Parathyroid adenoma (tissue), 2 donors: ENCODE results near the gene ZNF609.
A peak's percentile ranks its signal among the peaks of the same experiment; 100 is the strongest.

ENCODE experiments used
- H2AFZ ChIP-seq: fragments of 300-600 bp; sonication (generic); one replicate; pipeline ENCODE4 v1.7.0; 2017; ENCODE audit warnings: antibody characterized with exemption, mild to moderate bottlenecking
- H3K27ac ChIP-seq: fragments of 300-600 bp; sonication (generic); one replicate; pipeline ENCODE4 v1.7.0; 2017
- H3K27me3 ChIP-seq: fragments of 300-600 bp; sonication (generic); one replicate; pipeline ENCODE4 v1.7.0; 2017; ENCODE audit warnings: low read length; ENCODE audit not compliant: control insufficient read depth, insufficient read depth
- H3K36me3 ChIP-seq: fragments of 300-600 bp; sonication (generic); one replicate; pipeline ENCODE4 v1.7.0; 2017; ENCODE audit warnings: low read length; ENCODE audit not compliant: control insufficient read depth, insufficient read depth
- H3K4me1 ChIP-seq: fragments of 300-600 bp; sonication (generic); one replicate; pipeline ENCODE4 v1.7.0; 2017; ENCODE audit warnings: control low read depth
- H3K4me2 ChIP-seq: fragments of 300-600 bp; sonication (generic); one replicate; pipeline ENCODE4 v1.7.0; 2017; ENCODE audit warnings: low read length
- H3K4me3 ChIP-seq: fragments of 300-600 bp; sonication (generic); one replicate; pipeline ENCODE4 v1.7.0; 2017; ENCODE audit warnings: low read depth, low read length
- H3K79me2 ChIP-seq: fragments of 300-600 bp; sonication (generic); one replicate; pipeline ENCODE4 v1.7.0; 2017; ENCODE audit warnings: control low read depth
- H3K9ac ChIP-seq: fragments of 300-600 bp; sonication (generic); one replicate; pipeline ENCODE4 v1.7.0; 2017; ENCODE audit warnings: mild to moderate bottlenecking
- H3K9me3 ChIP-seq: fragments of 300-600 bp; sonication (generic); one replicate; pipeline ENCODE4 v1.7.0; 2017; ENCODE audit warnings: low read length; ENCODE audit not compliant: control insufficient read depth
- CTCF ChIP-seq: fragments of 300-600 bp; sonication (generic); IDR thresholded peaks from one replicate; pipeline ENCODE4 v1.7.0; 2017; ENCODE audit warnings: antibody characterized with exemption, mild to moderate bottlenecking
- donor health status: primary hyperparathyroidism.

ZNF609 gene

GRCh38 chr15:64455961-64456371 is 4.4 kb upstream of the ZNF609 start:
- H3K4me3 ChIP-seq: no peak overlapping the region
- H3K9me3 ChIP-seq: no peaks in the 10 kb centered on the region
- H3K27ac ChIP-seq: no peak overlapping the region

GRCh38 chr15:64456634-64457108 is 3.7 kb upstream of the ZNF609 start:
- H3K4me1 ChIP-seq: peaks cover 5% of the 10 kb centered on the region
- no peak overlapping the region for H3K4me2 ChIP-seq
- no peaks in the 10 kb centered on the region for H3K36me3 ChIP-seq
- no peak overlapping the region for H3K27ac ChIP-seq
- H2AFZ ChIP-seq: no peak overlapping the region
- no peaks in the 10 kb centered on the region for H3K27me3 ChIP-seq
- no peaks in the 10 kb centered on the region for H3K9me3 ChIP-seq
- H3K79me2 ChIP-seq: no peaks in the 10 kb centered on the region
- TF ChIP-seq CTCF: no peak
- no peak overlapping the region for H3K4me3 ChIP-seq
- no peak overlapping the region for H3K9ac ChIP-seq

More at GRCh38 chr15:64455961-64456371, 4.4 kb upstream of the ZNF609 start:
- no peak overlapping the region for H3K4me2 ChIP-seq
- H2AFZ ChIP-seq: no peak overlapping the region
- no peaks in the 10 kb centered on the region for H3K27me3 ChIP-seq
- peaks cover 5% of the 10 kb centered on the region for H3K4me1 ChIP-seq
- H3K9ac ChIP-seq: no peak overlapping the region
- no peak for TF ChIP-seq CTCF
- H3K79me2 ChIP-seq: no peaks in the 10 kb centered on the region
- no peaks in the 10 kb centered on the region for H3K36me3 ChIP-seq

- peaks cover 8% of the 10 kb centered on the region for H3K4me1 ChIP-seq
Measured at GRCh38 chr15:64459066-64459781, 1.2 kb upstream of the ZNF609 start.

DNA sequence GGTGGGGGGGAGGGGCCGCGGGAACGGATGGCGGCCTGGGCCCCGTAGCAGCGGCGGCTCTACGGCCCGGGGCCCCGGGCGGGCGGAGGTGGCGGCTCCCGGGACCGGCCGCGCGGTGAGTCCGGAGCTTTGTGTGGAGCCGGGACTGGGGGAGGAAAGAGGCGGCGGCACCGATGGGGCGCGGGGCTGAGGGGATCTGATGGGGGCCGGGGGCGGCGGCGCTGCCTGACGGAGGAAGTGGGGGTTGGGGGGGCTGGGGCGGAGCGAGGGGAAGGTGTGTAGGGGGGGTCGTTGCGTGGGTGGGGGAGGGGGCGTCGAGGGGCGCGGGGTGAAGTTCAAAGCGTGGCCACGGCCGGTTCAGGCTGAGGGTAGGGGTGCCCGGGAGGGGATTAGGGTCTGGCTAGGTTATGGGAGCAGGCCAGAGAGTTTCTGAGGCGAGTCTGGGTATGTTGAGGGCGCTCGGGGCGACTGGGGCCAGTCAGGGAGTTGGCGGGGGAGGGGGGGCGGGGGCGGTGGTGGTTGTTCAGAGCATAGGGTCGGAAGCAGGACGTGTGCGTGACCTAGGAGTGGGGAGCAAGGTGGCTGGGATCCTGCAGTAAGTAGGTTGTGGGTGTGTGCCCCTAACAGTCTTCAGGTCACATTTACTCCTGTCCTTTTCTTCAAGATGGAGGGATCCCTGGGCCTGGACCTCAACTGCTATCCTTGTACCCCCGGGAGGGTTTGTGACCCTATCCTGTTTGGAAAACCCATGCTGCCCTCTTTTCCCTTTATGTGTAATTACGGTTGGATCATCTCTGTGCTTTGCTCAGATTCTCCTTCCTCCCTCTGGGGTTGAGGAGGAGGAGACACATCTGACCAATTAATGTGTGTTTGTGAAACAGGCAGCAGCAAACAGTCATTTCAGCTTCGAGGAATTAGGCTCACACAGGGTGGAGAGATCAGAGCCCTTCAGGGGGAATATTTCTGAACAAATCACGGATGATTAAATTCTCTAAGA is 644 bp downstream of the ZNF609 start:
- Histone ChIP-seq H3K4me1 (peaks cover 8% of the 10 kb centered on the region), H3K27ac (peak overlapping the region; percentile 37), H3K27me3 (no peaks in the 10 kb centered on the region), H3K4me2 (peak overlapping the region; percentile 78), H3K4me3 (peak overlapping the region; percentile 47), H2AFZ (no peak overlapping the region), H3K79me2 (peaks cover 10% of the 10 kb centered on the region), H3K9me3 (no peaks in the 10 kb centered on the region), H3K9ac (no peak overlapping the region), H3K36me3 (no peaks in the 10 kb centered on the region)
- no peak for TF ChIP-seq CTCF

More at GRCh38 chr15:64459066-64459781, 1.2 kb upstream of the ZNF609 start:
- Histone ChIP-seq H3K79me2 (peaks cover 8% of the 10 kb centered on the region), H3K36me3 (no peaks in the 10 kb centered on the region), H3K4me3 (no peak overlapping the region), H2AFZ (no peak overlapping the region), H3K27ac (peak overlapping the region; percentile 9), H3K9me3 (no peaks in the 10 kb centered on the region), H3K9ac (no peak overlapping the region), H3K4me2 (peak overlapping the region; percentile 74), H3K27me3 (no peaks in the 10 kb centered on the region)
- TF ChIP-seq CTCF: no peak
